GM18526 (cell line): ENCODE results near the gene PI4KB.

Experiments
- POLR2A ChIP-seq: IDR thresholded peaks from 3 replicates; pipeline ENCODE4 v1.6.1; 2011; ENCODE audit not compliant: insufficient read length; ENCODE audit errors: extremely low read depth

PI4KB gene

GRCh38 chr1:151290709-151291303 is 36.4 kb downstream of the PI4KB start:
- TF ChIP-seq POLR2A = no peak

GRCh38 chr1:151289991-151290708 is 37.1 kb downstream of the PI4KB start:
- TF ChIP-seq POLR2A = no peak

GRCh38 chr1:151289080-151289935 is 37.9 kb downstream of the PI4KB start:
- TF ChIP-seq POLR2A = no peak

GRCh38 chr1:151288502-151288901 is 38.7 kb downstream of the PI4KB start:
- peak; percentile 20 for TF ChIP-seq POLR2A

GRCh38 chr1:151287767-151288500 is 39.3 kb downstream of the PI4KB start:
- TF ChIP-seq POLR2A = no peak

GRCh38 chr1:151287341-151287699 is 39.9 kb downstream of the PI4KB start:
- TF ChIP-seq POLR2A = no peak

GRCh38 chr1:151286619-151287340 is 40.4 kb downstream of the PI4KB start:
- TF ChIP-seq POLR2A = no peak

GRCh38 chr1:151284013-151284577 is 43.1 kb downstream of the PI4KB start:
- no peak for TF ChIP-seq POLR2A

- no peak for TF ChIP-seq POLR2A
These were observed 44.1 kb downstream of the PI4KB start for GRCh38 chr1:151282883-151283725.

- peak; percentile 51 for TF ChIP-seq POLR2A
These were observed 45.0 kb downstream of the PI4KB start, which contains the start of gene ZNF687 for GRCh38 chr1:151281969-151282882. Gene ZNF687, plus strand, starts transcription at chr1:151282299. Its CDS starts 3,993 bp downstream, at chr1:151286292.

- peak; percentile 54 for TF ChIP-seq POLR2A
These were observed 45.8 kb downstream of the PI4KB start for GRCh38 chr1:151281225-151281968.

GRCh38 chr1:151277249-151277648 is 50.0 kb downstream of the PI4KB start:
- no peak for TF ChIP-seq POLR2A
